Measurements from ENCODE around the gene GRK5.

- TF ChIP-seq POLR2A (IDR thresholded peaks at IDR 0.05; ENCODE audit: low read depth, low read length) (no peak), POLR2AphosphoS5 (IDR thresholded peaks at IDR 0.05; ENCODE audit: low read depth, low read length) (no peak), TAF1 (IDR thresholded peaks at IDR 0.05; ENCODE audit: low read depth, low read length) (no peak), SPI1 (IDR thresholded peaks at IDR 0.05; ENCODE audit: low read depth, low read length) (no peak)
These were observed 203.2 kb downstream of the GRK5 start for GRCh38 chr10:119410361-119411116.
